UCSD-AML1 (cell line): ENCODE measurements around the gene TMEM131L.
"Not testable (repeated sequence)": the region's sequence is repeated elsewhere in the genome, so short reads cannot be mapped to it uniquely, and the experiment has no call there.

Experiments
- DNase-seq: peaks from one replicate; lab custom pipeline; 2025; ENCODE audit not compliant: unreplicated experiment; lab: John Stamatoyannopoulos, UW

The TMEM131L gene

GRCh38 chr4:153497988-153498967 is 32.1 kb downstream of the TMEM131L start:
- no peak for DNase-seq

GRCh38 chr4:153499005-153499404 is 32.8 kb downstream of the TMEM131L start:
- DNase-seq: no peak

- DNase-seq: no peak
Observed at GRCh38 chr4:153501578-153501977, 35.4 kb downstream of the TMEM131L start.

- no peak for DNase-seq
Observed at GRCh38 chr4:153502584-153502983, 36.4 kb downstream of the TMEM131L start.

- no peak for DNase-seq
Observed at GRCh38 chr4:153506341-153507309, 40.5 kb downstream of the TMEM131L start.

GRCh38 chr4:153507310-153508073 is 41.3 kb downstream of the TMEM131L start:
- no peak for DNase-seq

- DNase-seq: not testable (repeated sequence)
Observed at GRCh38 chr4:153509212-153509611, 43.1 kb downstream of the TMEM131L start.

GRCh38 chr4:153509724-153510123 is 43.6 kb downstream of the TMEM131L start:
- DNase-seq: no peak

GRCh38 chr4:153510252-153511001 is 44.3 kb downstream of the TMEM131L start:
- DNase-seq: no peak

GRCh38 chr4:153511104-153511503 is 44.9 kb downstream of the TMEM131L start:
- DNase-seq: no peak

- DNase-seq: no peak
Observed at GRCh38 chr4:153512162-153512852, 46.1 kb downstream of the TMEM131L start.

GRCh38 chr4:153512952-153513500 is 46.9 kb downstream of the TMEM131L start:
- no peak for DNase-seq

- DNase-seq: no peak
Observed at GRCh38 chr4:153513596-153513995, 47.4 kb downstream of the TMEM131L start.

GRCh38 chr4:153514001-153514526 is 47.9 kb downstream of the TMEM131L start:
- no peak for DNase-seq

- no peak for DNase-seq
Observed at GRCh38 chr4:153514688-153515426, 48.7 kb downstream of the TMEM131L start.

- no peak for DNase-seq
Observed at GRCh38 chr4:153517159-153517558, 51.0 kb downstream of the TMEM131L start.

GRCh38 chr4:153518001-153518400 is 51.8 kb downstream of the TMEM131L start:
- no peak for DNase-seq
